Uterus (tissue), 2 donors: ENCODE data around the gene MLEC.

Source experiments
- CTCF ChIP-seq, 4 experiments: fragments of 200-600 bp in 2 of 4; fragments of 450-650 bp in 2 of 4; sonication (generic) in 2 of 4; IDR thresholded peaks; one replicate each; pipeline ENCODE4 v1.5.1; 2016 to 2019; ENCODE audit warnings: antibody characterized with exemption in 4 of 4, mild to moderate bottlenecking in 2 of 4, moderate library complexity in 1 of 4
- POLR2A ChIP-seq, 2 donors: fragments of 450-650 bp; IDR thresholded peaks; one replicate each; pipeline ENCODE4 v1.6.1; 2016; ENCODE audit warnings: antibody characterized with exemption in 2 of 2, mild to moderate bottlenecking in 1 of 2, moderate library complexity in 1 of 2

DNA sequence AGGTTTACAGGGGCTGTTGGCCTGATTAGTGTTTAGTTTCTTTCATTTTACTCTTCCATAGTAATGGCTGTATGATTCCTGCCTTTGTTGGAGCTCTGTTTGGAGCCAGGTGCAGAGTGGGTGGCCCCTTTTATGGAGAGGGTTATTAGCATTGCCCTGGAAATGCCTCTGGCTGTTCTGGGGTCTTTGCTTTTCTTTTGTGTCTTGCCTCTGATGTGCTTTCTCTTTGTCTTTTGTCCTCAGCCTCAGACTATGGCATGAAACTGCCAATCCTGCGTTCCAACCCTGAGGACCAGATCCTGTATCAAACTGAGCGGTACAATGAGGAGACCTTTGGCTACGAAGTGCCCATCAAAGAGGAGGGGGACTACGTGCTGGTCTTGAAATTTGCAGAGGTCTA, 6.9 kb downstream of the MLEC start:
- TF ChIP-seq CTCF (IDR thresholded peaks at IDR 0.05): no peak
- TF ChIP-seq POLR2A (IDR thresholded peaks at IDR 0.05): no peak
